ENCODE data around the gene GGT1.
A peak's percentile ranks its signal among the peaks of the same experiment; 100 is the strongest.
"Not testable (repeated sequence)": the region's sequence is repeated elsewhere in the genome, so short reads cannot be mapped to it uniquely, and the experiment has no call there.

The GGT1 gene

DNA sequence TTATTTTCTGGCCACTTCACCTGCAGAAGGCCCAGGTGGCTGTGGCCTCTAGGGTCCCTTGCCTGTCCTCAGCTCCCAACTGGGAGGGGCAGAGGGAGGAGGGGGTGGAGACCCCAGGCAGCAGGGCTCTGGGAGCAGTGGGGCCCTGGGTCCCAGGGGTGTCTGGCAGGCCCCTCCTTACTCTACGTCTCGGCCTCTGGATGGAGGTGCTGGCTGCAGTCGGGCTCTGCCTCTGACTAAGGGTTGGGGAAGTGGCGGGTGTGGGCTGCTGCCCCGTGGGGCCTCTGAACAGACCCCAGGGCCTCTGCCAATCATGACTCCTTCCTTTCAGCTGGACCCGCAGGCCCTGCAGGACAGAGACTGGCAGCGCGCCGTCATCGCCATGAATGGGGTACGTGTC, 41.4 kb downstream of the GGT1 start:
- not testable (repeated sequence) for DNase-seq

- not testable (repeated sequence) for DNase-seq
Observed at GRCh38 chr22:24645408-24646399, 42.7 kb downstream of the GGT1 start.

DNA sequence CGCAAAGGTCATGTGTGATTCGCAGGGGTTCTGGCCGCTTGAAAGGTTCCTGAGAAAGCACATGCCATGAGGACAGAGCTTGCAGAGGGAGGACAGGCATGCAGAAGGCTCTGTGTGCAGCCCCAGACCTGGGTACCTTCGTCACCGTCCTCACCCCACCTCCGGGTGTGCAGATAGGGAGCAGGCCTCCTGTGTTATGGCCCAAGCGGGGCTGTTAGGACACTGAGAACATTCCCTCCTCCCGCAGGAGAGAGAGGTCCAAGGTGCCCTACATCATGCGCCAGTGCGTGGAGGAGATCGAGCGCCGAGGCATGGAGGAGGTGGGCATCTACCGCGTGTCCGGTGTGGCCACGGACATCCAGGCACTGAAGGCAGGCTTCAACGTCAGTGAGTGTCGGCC, 43.8 kb downstream of the GGT1 start:
- not testable (repeated sequence) for DNase-seq

- DNase-seq: not testable (repeated sequence)
Observed at GRCh38 chr22:24649371-24649770, 46.4 kb downstream of the GGT1 start.

- peak; percentile 48 for DNase-seq
Observed at GRCh38 chr22:24650884-24651283, 47.9 kb downstream of the GGT1 start.

- DNase-seq: not testable (repeated sequence)
Observed at GRCh38 chr22:24665395-24665794, 62.4 kb downstream of the GGT1 start.

DNA sequence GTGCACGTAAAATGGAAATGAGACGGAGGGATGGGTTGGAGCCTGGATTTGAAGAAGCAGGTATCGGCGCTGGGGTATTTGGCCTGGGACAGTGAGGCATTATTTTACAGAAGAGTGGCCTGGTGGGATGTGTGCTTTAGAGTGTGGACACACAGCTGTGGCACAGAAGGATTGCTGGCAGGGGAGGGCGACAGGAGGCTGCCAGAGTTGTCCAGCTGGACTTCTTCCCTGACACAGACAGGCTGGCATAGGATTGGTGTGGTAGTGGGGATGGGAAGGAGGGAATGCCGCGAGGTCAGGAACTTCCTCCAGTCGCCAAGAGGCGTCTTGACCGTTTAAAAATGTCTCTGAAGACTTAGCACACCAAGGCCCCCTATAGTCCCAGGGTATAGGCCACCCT, 64.9 kb downstream of the GGT1 start:
- not testable (repeated sequence) for DNase-seq

- not testable (repeated sequence) for DNase-seq
Observed at GRCh38 chr22:24672532-24672931, 69.5 kb downstream of the GGT1 start.
